Bronchial epithelial cell (primary cell): ENCODE data around the gene RYR2. TPM values are rescaled to one million over a fixed set of nuclear protein-coding genes. Genes with fewer than 3 reads are reported as not detected.

Experiments used
- DNase-seq: peaks from one replicate; pipeline ENCODE4 v3.0.0-alpha.2; 2010; ENCODE audit warnings: low read depth
- FAIRE-seq: peaks from 2 replicates; lab custom pipeline; 2011; peaks lifted over from hg19 to GRCh38; lab: Jason Lieb, UNC
- H3K27me3 ChIP-seq: 2 replicates; pipeline ENCODE4 v1.5.1; 2011; ENCODE audit warnings: low read length; ENCODE audit not compliant: control insufficient read depth, insufficient read depth
- H3K36me3 ChIP-seq: 2 replicates; pipeline ENCODE4 v1.5.1; 2011; ENCODE audit warnings: low read length; ENCODE audit not compliant: control insufficient read depth, insufficient read depth
- H3K4me3 ChIP-seq: 2 replicates; pipeline ENCODE4 v1.5.1; 2011; ENCODE audit warnings: mild to moderate bottlenecking, low read depth, low read length, control low read depth
- CTCF ChIP-seq: IDR thresholded peaks from 2 replicates; pipeline ENCODE4 v1.5.1; 2011; ENCODE audit warnings: mild to moderate bottlenecking, moderate library complexity, low read length, control low read depth, inconsistent platforms; ENCODE audit not compliant: insufficient read depth, severe bottlenecking
- total RNA-seq: library from RNA; depleted of rRNA; stranded (reverse); fragments of >200 nt; gene quantifications from 2 replicates; pipeline ENCODE4 v1.2.1, GENCODE V29; 2014

The RYR2 gene
- total RNA-seq, 1 donor from 2014 or later = not detected

- H3K27me3 ChIP-seq = no peaks in the 10 kb centered on the region
- DNase-seq (no peak), FAIRE-seq (no peak)
- H3K4me3 ChIP-seq = no peak overlapping the region
- no peaks in the 10 kb centered on the region for H3K36me3 ChIP-seq
- no peak for TF ChIP-seq CTCF
Measured at GRCh38 chr1:237470712-237471338, 428.8 kb downstream of the RYR2 start.

GRCh38 chr1:237471377-237471776 is 429.4 kb downstream of the RYR2 start:
- DNase-seq (no peak), FAIRE-seq (no peak)
- no peak for TF ChIP-seq CTCF
- no peaks in the 10 kb centered on the region for H3K27me3 ChIP-seq
- no peak overlapping the region for H3K4me3 ChIP-seq
- H3K36me3 ChIP-seq = no peaks in the 10 kb centered on the region

- DNase-seq (no peak), FAIRE-seq (no peak)
- Histone ChIP-seq H3K4me3 (no peak overlapping the region), H3K36me3 (no peaks in the 10 kb centered on the region), H3K27me3 (no peaks in the 10 kb centered on the region)
- no peak for TF ChIP-seq CTCF
Measured at GRCh38 chr1:237471956-237472355, 430.0 kb downstream of the RYR2 start.

GRCh38 chr1:237473854-237474253 is 431.9 kb downstream of the RYR2 start:
- Histone ChIP-seq H3K36me3 (no peaks in the 10 kb centered on the region), H3K27me3 (no peaks in the 10 kb centered on the region), H3K4me3 (no peak overlapping the region)
- DNase-seq = no peak
- TF ChIP-seq CTCF = no peak
- no peak for FAIRE-seq

- no peak for FAIRE-seq
Measured at GRCh38 chr1:237478082-237478481, 436.1 kb downstream of the RYR2 start.

More at GRCh38 chr1:237478082-237478481, 436.1 kb downstream of the RYR2 start:
- Histone ChIP-seq H3K36me3 (no peaks in the 10 kb centered on the region), H3K4me3 (no peak overlapping the region), H3K27me3 (no peaks in the 10 kb centered on the region)
- TF ChIP-seq CTCF = no peak
- DNase-seq = no peak
